ENCODE results near the gene UTP20. TPM values are rescaled to one million over a fixed set of nuclear protein-coding genes. Genes with fewer than 3 reads are reported as not detected.
A peak's percentile ranks its signal among the peaks of the same experiment; 100 is the strongest.
"Not testable (repeated sequence)": the region's sequence is repeated elsewhere in the genome, so short reads cannot be mapped to it uniquely, and the experiment has no call there.

Gene UTP20
- total RNA-seq, 3 donors from 2014 or later = 12.5 to 24.4 (median 17.0) TPM

DNA sequence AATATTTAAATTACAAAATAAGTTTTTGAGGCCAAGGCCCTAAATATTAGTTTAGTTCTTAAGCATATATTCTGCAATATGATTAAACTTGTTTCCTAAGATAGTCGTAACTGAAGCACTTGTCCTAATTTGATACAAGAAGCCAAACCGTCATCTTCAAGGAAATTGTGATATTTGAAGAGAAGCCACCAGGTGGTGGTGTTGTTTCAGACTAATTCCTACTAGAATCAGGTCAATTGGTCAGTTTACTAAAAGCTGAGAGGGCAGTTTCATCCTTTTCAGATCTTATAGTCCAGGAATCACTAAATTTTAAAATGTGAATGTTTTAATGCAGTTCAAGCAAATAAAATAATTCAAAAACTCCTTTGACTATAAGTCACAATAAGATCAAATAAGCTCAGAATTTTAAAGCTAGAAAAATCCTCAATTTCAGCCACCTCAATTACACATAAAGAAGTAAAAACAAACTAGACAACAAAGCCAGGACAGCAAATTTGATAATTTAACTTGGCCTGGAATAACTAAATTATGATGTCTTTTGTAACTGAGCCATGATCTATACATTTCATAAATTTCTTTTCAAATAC, 134.7 kb downstream of the UTP20 start:
- Histone ChIP-seq H3K27ac (no peak overlapping the region), H3K27me3 (no peaks in the 10 kb centered on the region), H3K36me3 (no peaks in the 10 kb centered on the region), H3K4me1 (no peaks in the 10 kb centered on the region), H3K4me3 (no peak overlapping the region), H3K9me3 (no peaks in the 10 kb centered on the region)
- no peak for DNase-seq (ENCODE audit: low spot score in 2 of 2)
- intact Hi-C loops (cut with DNase I; ENCODE audit: low total_unique reads) = no loop called here
- TF ChIP-seq POLR2A (IDR thresholded peaks at IDR 0.05) (no peak), CTCF (IDR thresholded peaks at IDR 0.05) (peak; percentile 34 to 57 (median 45))

- intact Hi-C loops (cut with DNase I; ENCODE audit: low total_unique reads) = no loop called here
- no peaks in the 10 kb centered on the region for H3K4me1 ChIP-seq
- no peak overlapping the region for H3K4me3 ChIP-seq
- no peaks in the 10 kb centered on the region for H3K9me3 ChIP-seq
- TF ChIP-seq POLR2AphosphoS5 (IDR thresholded peaks at IDR 0.05) = no peak
- TF ChIP-seq POLR2A (IDR thresholded peaks at IDR 0.05) = no peak
- TF ChIP-seq CTCF (IDR thresholded peaks at IDR 0.05) = no peak
- no peaks in the 10 kb centered on the region for H3K27me3 ChIP-seq
- H3K36me3 ChIP-seq = no peaks in the 10 kb centered on the region
- H3K27ac ChIP-seq = no peak overlapping the region
- DNase-seq (ENCODE audit: low spot score in 2 of 2) = no peak
These were observed 135.3 kb downstream of the UTP20 start for GRCh38 chr12:101415228-101415627.

- H3K27ac ChIP-seq; H3K4me1 ChIP-seq; H3K36me3 ChIP-seq; H3K9me3 ChIP-seq; H3K4me3 ChIP-seq; H3K27me3 ChIP-seq; intact Hi-C loops (cut with DNase I; ENCODE audit: low total_unique reads); DNase-seq (ENCODE audit: low spot score in 2 of 2): not testable (repeated sequence)
These were observed 142.2 kb downstream of the UTP20 start for GRCh38 chr12:101422066-101422465.

DNA sequence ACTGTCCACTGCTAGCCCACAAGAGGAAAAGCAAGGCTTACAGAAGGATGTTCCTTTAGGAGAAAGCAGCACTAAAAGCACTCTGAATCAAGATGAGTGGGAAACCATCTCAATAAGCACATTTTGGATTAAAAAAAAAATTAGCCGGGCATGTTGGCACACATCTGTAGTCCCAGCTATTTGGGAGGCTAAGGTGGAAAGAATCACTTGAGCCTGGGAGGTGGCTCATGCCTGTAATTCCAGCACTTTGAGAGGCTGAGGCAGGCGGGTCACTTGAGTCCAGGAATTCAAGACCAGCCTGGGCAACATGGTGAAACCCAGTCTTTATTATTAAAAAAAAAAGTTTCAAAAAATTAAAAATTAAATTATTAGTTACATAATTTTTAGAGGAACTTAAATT, 144.7 kb downstream of the UTP20 start:
- Histone ChIP-seq H3K27me3 (no peaks in the 10 kb centered on the region), H3K4me1 (no peaks in the 10 kb centered on the region), H3K4me3 (no peak overlapping the region), H3K9me3 (no peaks in the 10 kb centered on the region), H3K27ac (no peak overlapping the region), H3K36me3 (no peaks in the 10 kb centered on the region)
- DNase-seq (ENCODE audit: low spot score in 2 of 2) = no peak
- intact Hi-C loops (cut with DNase I; ENCODE audit: low total_unique reads) = no loop called here
- TF ChIP-seq POLR2AphosphoS5 (IDR thresholded peaks at IDR 0.05) (no peak), POLR2A (IDR thresholded peaks at IDR 0.05) (no peak), CTCF (IDR thresholded peaks at IDR 0.05) (no peak)

- intact Hi-C loops (cut with DNase I; ENCODE audit: low total_unique reads) = no loop called here
These were observed 150.6 kb downstream of the UTP20 start for GRCh38 chr12:101430456-101430855.

More at GRCh38 chr12:101430456-101430855, 150.6 kb downstream of the UTP20 start:
- no peak for DNase-seq (ENCODE audit: low spot score in 2 of 2)
- H3K4me1 ChIP-seq = no peaks in the 10 kb centered on the region
- no peaks in the 10 kb centered on the region for H3K27me3 ChIP-seq
- no peaks in the 10 kb centered on the region for H3K36me3 ChIP-seq
- no peaks in the 10 kb centered on the region for H3K9me3 ChIP-seq
- H3K4me3 ChIP-seq = no peak overlapping the region
- TF ChIP-seq POLR2AphosphoS5 (IDR thresholded peaks at IDR 0.05) = no peak
- no peak for TF ChIP-seq CTCF (IDR thresholded peaks at IDR 0.05)
- no peak for TF ChIP-seq POLR2A (IDR thresholded peaks at IDR 0.05)
- H3K27ac ChIP-seq = no peak overlapping the region
